ENCODE measurements around the gene CIZ1.

DNA sequence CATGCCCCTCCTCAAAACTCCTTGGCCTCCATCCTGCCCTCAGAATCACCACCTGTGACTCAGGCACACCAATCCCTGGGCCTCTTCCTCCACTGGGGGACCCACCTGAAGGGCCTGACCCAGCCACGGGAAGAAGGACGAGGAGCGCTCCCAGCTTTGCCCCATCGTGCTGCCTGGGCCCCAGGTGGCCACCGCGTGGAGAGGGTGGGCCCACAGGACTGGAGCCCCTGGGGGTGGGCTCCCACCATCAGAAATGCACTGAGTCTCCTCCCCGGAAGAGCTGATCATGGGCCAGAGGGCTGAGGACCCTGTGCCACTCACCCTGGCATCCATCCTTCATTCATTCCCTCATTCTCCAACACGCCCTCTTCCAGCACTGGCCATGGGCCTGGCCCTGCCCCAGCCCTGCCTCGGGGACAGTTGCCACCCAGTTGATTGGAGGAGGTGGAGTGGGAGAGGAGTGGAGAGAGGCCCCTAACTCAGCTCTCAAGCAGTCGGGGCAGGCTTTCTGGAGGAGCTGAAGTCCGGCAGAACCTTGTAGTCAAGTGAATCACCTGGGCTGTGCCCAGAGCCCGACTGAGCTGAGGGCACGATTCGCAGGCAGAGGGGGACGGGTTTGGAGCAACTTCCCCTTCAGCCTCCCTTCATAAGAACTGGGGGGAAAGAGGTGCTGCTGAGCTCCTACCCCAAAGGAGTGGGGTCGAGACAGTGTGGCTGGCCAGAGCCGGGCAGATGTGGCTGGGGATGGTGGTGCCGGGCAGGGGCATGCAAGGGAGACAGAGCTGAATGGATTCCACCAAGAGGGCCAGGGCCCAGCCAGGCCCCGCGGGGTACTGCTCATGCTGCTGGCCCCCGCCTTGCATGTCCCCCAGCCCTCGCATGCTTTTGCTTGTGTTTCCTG is 41.4 kb upstream of the CIZ1 start:
- TF ChIP-seq, protein P1, sequence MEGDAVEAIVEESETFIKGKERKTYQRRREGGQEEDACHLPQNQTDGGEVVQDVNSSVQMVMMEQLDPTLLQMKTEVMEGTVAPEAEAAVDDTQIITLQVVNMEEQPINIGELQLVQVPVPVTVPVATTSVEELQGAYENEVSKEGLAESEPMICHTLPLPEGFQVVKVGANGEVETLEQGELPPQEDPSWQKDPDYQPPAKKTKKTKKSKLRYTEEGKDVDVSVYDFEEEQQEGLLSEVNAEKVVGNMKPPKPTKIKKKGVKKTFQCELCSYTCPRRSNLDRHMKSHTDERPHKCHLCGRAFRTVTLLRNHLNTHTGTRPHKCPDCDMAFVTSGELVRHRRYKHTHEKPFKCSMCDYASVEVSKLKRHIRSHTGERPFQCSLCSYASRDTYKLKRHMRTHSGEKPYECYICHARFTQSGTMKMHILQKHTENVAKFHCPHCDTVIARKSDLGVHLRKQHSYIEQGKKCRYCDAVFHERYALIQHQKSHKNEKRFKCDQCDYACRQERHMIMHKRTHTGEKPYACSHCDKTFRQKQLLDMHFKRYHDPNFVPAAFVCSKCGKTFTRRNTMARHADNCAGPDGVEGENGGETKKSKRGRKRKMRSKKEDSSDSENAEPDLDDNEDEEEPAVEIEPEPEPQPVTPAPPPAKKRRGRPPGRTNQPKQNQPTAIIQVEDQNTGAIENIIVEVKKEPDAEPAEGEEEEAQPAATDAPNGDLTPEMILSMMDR (IDR thresholded peaks at IDR 0.05; ENCODE audit: low read depth, low read length, poor library complexity, severe bottlenecking) = no peak
- no peak for TF ChIP-seq EZH2phosphoT487 (IDR thresholded peaks at IDR 0.05; ENCODE audit: borderline replicate concordance, low read length)

All from DOHH2 (cell line).